HG03520 (cell line): Measurements from ENCODE around the gene KDM5C.

ENCODE experiments used
- ATAC-seq: cut with Tn5 transposase; IDR thresholded peaks from one replicate; pipeline ENCODE4 v1.9.1; 2021; ENCODE audit warnings: mild to moderate bottlenecking, moderate library complexity; ENCODE audit not compliant: unreplicated experiment

Gene KDM5C

DNA sequence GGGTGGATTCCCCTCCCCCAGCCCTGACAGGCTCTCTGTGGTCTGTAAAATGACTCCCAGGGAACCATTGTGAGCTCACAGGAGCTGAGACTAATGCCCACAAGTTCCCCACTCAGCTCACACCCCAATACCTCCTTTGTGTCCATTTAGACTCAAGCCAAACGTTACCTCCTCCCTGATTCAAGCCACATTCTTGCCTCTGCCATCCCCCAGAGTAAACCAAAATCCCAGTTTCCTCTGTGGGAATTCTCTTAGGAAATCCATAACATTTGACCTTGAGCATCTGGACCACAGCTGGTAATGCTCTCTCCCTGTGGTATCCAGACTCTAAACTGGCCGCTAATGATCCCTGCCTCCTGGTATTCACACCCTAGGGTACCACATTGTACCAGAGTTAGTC lies 26.3 kb upstream of the KDM5C start:
- no peak for ATAC-seq

DNA sequence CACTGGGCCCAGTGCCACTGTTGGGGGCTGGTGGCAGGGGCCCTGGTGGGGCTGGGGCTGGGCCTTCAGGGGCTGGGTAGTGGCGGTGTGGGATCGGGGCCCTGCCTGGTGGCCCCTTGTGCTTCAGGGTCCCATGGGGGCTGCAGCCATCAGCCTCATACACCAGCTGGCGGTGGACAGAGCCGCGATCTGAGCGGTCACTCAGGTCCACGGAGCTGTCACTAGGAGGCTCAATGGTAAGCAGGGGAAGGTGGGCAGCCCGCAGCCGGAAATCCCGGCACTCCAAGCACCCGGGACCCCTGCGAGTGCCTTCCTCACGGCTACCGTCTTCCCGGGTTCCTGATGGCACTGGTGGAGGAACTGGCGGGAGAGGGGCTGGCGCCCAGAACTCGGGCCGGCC lies 25.5 kb upstream of the KDM5C start:
- no peak for ATAC-seq

DNA sequence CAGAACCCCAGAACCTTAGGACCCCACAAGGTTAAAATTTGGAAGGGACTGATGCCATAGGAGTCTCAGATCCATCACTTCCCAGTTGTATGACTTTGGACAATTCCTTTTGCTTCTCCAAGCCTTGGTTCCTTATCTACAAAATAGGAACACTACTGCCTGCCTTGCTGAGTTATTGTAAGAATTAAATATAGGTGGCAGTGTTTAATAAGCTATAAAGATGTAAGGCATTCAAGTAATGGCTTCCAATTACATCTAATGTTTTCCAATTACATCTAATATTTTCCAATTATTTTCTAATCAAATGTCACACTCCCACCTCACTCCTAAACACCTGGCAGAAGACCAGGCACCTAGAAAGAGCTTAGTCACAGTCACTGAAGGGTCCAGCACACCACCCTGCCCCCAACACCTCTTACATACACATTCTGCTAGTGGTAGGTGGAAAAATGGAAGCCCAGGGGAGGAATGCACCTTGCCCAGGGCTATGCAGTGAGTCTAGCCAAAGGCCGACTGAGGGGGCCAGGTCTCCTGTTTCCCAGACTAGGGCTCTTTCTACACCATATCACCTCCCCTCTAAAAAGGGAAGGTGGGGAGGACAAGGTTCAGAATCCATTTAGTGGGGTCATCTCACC lies 24.5 kb upstream of the KDM5C start:
- ATAC-seq, result no peak

DNA sequence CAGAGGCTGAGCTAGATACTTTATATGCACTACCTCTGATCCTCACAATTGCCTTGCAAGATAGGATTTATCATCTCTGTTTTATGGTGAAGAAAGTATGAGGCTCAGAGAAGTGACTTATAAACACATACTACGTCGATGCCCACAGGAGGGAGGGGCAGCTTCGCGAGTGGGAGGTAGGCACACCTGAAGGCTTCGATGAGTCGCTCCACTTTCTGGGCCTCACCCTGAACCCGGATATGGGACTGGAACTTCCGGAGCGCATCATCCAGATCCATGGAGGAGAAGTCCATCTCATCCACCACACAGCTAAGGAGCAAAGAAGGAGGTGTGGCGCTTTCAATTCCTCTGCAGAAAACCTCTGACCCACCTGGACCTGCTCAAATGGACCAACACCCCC lies 22.9 kb upstream of the KDM5C start:
- no peak for ATAC-seq

DNA sequence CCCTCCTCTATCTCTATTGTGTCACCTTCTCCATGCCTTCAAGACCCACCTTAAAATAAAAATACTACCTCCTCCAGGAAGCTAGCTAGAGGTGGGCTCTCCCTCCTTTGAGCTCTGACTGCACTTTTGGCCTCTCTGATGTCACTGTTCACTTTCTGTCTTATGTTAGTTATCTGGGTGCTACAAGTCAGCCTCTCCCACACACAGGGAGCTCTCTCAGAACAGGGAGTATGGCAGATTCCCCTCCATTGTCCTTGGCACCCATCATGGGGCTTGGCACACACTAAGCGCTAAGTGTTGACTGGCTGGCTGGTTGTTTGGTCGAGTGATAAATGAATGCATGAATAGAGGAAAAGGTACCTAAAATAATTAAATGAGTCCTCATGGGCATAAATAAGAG lies 21.2 kb upstream of the KDM5C start:
- no peak for ATAC-seq

DNA sequence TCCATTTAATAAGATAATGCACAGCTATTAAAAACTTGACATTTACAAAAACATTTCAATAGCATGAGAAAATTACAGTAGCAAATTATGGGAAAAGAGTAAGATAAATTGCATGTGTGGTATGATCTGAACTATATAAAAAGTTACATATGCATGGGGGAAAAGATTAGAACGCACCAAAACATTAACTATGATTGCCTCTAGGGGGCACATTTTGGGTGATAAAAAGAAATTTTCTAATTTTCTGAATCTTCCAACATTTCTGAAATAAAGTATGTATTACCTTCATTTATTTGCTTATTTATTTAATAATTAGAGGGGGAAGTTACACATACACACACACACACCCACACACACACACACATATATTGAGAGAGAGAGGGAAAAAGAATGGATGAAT lies 19.6 kb upstream of the KDM5C start:
- no peak for ATAC-seq

DNA sequence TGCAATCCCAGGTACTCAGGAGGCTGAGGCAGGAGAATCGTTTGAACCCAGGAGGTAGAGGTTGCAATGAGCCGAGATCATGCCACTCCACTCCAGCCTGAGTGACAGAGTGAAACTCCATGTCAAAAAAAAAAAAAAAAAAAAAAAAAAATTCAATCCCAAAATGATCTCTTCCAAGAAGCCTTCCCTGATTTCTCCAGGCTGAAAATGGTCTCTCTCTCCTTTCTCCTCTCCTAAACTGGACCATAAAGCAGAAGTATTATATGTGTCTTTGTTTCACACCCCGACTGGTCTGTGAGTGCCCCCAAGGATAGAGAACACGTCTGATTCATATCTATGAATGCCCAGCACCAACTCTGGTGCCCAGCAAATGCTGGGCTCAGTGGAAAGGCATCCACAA lies 17.3 kb upstream of the KDM5C start:
- ATAC-seq, result no peak

DNA sequence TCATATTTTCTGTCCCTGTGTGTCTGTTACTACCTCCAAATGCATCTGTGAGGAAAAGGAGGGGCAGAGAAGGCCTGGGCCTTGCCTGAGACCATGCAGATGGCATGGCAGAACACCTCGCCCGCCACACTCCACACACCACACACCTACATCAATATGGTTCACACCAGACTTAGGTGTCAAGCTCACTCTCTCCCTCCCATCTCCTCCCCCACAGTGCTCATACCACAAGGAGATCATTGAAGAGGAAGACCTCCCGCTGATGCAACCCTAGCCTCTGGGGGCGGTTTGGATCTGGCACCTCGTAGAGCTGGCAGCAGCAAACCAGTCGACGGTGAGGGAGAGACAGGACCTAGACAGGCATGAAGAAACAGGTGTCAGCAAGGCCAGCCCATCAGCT lies 16.6 kb upstream of the KDM5C start:
- no peak for ATAC-seq

DNA sequence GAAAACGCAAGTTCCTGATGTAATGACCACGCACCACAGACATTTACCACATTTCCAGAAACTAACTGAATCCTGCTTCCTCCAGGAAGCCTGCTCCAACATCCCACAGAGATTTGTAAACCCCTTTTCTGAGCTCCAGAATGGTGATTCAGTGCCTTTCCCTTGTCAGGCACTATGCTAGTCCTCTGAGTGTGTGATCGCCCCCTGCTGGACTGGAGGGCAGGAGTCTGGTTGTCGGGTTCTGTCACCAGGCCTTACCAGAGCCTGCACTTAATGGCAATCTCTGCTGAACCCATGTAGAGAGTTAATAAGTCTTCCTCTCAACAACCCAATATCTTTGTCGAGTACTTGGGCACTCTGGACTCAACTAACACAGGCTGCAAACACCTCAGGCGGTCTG lies 14.5 kb upstream of the KDM5C start:
- ATAC-seq, result peak; percentile 48

DNA sequence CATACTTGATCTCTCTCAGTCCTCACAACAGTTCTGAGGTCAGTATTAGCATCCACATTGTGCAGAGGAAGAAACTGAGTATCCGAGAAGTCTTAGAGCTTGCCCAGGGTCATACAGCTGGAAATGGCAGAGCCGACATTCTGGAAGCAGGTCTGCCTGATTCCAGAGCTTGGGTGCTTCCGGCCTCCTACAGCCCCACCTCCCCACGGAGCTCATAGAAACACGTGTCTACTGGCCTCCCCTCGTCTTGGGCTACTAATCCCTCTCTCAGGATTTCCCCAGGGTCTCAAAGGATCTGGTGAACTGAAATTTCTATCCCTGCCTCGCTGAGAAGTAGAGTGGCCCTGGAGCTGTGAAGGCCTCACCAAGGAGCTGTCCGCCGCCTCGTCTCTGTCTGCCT lies 12.0 kb upstream of the KDM5C start:
- ATAC-seq, result no peak

DNA sequence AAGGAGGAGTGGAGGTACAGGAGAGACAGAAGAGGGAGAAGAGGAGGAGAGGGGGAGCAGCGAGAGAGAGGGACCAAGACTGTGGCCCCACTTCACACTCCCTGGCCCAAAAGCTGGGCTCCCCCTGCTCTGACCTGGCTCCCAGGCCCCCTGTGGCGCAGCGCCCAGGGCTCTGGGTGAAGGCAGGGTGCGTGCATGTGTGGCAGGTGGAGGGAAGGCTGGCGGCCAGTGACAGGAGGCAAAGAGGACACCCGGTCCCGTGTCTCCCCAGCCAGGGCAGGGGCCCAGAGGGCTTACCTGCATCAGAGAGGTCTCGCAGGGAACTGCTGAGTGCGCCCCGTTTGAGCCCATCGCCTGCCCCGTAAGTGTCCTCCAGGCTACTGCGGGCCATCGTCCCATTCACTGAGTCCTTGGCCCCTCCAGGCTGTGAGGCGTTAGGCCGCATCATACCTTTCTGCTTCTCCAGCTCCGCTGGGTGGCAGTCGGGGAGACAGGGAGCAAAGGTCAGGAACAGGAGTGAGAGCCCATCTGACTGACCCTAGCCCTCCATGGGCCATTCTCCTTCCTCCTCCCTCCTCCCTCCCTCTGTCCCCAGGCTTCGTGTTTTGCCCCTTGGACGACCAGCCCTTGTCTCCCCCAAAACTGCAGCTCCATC lies 11.1 kb upstream of the KDM5C start:
- ATAC-seq, result no peak

DNA sequence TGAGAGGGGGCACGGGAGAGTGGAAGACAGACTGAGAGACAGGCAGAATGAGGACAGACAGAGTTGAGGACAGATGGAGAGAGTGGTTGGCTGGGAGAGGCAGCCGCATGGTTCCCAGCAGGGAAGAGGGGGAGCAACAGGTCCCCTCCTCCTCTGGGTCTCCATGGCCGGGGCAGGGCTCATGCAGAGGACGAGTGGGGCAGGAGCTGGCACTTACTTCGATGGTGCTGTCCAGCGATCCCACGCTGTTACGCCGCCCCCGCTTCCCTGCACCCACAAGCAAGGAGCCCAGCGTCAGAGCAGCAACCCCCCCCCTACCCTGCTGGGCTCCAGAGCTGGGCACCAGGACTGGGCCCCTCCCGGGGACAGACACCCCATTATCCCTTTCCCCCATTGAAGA lies 10.6 kb upstream of the KDM5C start:
- no peak for ATAC-seq

DNA sequence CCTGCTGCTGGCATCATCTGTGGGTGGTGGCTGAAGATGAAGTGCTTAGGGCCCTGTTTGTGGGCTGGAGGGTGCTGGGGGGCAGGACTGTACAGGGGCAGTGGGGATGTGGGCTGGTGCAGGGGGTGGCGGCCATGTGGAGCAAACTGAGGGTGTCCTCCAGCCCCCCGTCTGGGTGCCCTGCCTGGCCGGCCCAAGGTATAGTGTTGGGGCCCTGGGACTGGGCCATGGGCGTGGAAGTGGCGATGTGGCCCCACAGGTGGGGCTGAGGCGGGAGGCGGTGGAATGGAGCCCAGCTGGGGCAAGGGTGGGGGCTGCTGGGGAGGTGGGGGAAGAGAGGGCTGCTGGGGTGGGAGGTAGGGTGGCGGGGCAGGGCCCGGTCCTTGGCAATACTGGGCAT lies 9.5 kb upstream of the KDM5C start:
- no peak for ATAC-seq

DNA sequence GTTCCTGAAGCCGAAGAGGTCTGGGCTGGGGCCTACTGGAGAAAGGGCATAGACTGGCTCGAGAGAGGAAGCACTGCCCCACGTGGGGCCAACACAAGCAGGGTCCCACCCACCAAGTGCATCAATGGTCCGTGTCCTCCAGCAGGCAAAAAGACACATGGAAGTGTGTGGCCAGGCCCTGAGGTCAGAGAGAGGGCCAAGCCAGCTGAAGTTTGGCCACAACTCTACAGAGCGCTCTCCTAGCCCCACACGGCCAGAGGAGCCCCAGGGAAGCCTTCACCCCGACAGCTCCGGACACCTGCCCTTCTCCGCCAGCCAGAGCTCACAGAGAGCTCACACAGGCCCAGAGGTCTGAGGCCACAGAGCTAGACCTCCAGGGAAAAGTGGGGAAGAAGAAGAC lies 8.5 kb upstream of the KDM5C start:
- ATAC-seq, result no peak

DNA sequence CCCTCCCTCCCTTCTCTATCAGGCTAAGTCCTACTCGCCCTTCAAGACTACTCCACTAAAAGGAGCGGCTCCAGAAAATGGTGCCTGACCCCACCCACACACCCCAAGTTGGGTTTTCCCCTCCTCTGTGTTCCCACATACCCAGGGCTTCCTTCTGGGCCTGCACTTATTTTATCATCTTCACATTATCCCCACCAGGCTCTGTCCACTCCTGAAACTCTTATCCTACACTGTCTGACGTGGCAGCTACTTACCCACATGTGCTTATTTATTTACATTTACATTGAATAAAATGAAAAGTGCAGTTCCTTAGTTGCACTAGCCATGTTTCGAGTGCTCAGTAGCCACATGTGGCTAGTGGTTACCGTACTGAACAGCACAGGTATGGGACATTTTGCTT lies 5.1 kb upstream of the KDM5C start:
- ATAC-seq, result no peak

DNA sequence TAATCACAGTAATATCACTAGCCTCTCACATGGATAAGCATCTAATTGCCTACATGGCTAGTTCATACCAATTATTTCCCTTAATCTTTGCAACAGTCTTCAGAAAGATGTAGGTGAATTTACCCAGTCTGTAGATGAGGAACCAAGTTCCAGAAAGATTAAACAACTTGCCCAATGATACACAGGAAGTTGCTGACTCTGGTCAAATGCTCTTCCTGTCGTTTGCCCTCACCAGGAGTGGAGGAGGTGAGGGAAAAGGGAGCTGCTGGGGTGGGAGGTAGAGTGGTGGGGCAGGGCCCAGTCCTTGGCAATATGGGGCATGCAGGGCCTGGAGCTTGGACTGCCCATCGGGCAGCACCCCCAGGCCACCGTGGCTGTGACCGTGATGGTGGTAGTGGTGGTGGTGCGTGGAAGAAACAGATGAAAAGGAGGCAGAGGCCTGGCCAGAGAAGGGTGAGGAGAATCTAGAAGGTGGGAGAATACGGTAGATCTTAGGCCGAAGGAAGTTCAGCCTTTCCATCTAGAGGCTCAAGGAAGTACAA lies 2.3 kb upstream of the KDM5C start:
- ATAC-seq, result no peak

DNA sequence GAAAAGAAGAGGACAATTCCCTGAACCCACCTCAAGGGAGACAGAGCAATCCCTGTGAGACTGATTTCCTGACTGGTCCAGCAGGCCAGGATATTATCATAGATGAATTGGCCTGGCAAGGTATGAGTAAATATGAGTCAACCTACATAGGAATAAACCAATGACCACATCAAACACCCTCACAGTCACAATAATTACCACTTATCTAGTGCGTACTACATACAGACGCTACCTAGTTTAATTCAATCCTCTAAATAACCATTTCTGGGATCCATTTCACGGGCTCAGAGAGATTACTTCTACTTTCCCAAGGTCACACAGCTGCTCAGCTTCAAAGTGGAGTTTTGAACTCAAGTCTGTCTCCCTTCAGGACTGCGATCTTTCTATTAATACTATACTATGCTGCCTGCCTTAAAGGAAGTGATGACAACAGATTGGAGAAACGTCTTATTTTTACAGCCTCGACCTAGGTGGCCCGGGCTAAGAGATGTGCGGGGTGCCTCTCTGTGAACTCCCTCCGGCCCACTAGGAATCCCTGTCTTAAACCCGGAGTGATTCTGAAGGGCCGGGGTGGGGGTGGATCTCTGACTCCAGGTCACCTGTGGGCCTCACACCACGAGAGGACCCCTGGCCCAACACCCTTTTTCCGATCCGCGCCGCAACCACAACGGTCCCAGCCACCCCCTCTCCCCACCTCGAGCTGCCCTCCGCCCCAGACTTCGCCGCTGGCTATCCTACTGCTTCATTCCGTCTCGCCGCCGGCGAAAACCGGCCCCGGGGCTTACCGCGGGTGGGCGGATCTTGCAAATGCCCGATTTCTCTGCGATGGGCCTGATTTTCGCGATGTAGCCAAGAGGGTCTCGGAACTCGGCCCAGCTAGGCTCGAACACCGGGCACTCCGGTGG lies 800 bp downstream of the KDM5C start:
- ATAC-seq, result no peak

DNA sequence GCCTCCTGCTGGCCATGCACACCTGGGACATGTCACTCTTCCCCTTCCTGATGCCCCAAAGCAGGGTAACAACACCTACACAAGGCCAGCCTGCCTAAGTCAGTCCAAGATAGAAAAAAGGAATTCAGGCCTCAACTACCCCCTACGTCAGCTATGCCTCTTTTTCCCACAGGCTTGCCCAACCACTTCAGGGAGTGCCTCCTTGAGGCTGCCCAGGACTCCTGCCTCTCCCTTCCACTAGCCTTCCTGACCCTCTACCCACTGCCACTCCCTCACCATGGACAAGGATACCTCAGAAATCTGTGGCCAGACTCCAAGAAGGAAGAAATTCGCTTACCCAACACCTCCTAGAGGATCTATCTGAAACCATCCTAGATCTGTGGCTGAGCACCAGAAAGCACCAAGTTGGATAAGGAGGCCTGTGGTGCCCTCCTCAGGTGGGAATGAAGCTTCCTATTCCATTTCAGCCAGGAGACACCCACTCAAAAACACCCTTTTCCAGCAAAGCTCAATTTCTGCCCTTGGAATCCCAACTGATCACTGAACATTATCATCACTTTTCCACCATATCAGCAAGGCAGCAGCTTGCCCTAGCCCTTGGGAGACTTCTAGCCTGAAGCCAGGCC lies 1.8 kb downstream of the KDM5C start:
- ATAC-seq, result no peak

DNA sequence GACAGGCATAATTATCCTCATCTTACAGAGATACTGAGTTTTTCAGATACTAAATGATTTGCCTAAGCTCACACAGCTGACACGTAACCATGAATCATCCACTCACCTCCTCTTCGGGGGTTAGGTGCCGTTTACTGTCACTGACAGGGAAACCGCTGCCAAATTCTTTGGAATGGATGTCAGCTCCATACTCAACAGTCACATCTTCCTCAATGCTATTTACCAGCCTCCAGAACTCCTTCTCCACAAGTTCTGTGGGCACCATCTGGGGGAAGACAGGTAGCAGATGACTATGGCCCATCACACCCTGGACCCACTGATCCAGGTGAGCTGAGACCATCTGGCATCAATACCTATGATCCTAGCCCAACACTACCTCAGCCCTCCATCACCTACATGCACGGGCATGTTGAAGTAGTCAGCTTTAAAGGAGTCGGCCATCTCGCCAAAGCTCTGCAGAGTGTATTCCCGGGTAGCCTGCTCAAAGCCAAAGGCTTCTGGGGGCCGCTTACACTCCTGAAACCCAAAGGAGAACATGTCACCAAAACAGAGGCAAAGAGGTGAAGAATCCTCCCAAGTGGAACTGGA lies 13.5 kb downstream of the KDM5C start:
- no peak for ATAC-seq

DNA sequence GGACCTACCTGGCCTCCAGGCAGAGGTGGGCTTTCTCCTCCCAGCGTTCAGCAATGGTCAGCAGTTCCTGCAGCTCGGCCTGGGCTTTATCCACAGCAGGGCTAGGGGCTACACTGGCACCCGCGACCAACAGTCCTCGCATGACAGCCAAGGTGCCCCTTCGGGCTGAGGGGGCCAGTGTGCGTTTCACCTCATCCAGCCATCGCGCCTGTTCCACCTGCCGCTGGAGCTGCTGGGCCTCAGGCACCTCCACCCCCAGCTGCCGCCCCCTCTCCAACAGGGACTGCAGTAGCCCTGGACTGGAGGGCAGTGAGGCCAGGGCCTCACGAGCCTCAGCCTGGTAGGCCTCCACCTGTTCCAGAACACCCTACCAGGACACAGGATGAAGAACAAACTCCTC lies 28.3 kb downstream of the KDM5C start:
- ATAC-seq, result no peak

DNA sequence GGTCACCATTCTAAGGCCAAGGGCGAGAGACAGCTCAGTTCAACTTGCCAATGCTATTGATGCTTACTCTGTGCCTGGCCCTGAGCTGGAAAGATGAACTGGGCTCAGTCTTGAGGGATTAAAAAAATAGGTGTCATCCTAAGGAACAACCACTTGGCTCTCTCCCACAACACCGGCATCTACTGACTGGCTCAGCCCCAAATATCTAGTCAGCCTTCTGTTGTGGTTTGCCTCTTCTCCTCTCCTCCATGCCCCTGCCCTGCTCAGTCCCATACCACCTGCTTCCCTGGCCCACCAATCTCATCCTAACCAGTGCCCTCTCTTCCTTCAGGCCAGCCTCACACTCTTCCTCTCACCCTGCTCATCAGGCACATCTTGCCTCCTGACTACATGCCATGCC lies 29.6 kb downstream of the KDM5C start:
- no peak for ATAC-seq
